Esophagus squamous epithelium (tissue), 5 donors: Measurements from ENCODE around the gene PARP6. TPM values are rescaled to one million over a fixed set of nuclear protein-coding genes. Genes with fewer than 3 reads are reported as not detected.

Experiments
- DNase-seq: peaks from one replicate; lab custom pipeline; 2025; lab: John Stamatoyannopoulos, UW
- H3K27ac ChIP-seq, 4 donors: fragments of 200-600 bp; sonication (generic); one replicate each; pipeline ENCODE4 v1.5.1; 2016 to 2019; ENCODE audit warnings: mild to moderate bottlenecking in 1 of 4
- H3K27me3 ChIP-seq, 4 donors: fragments of 200-600 bp; sonication (generic); 1 replicate in 3 of 4; 2 replicates in 1 of 4; pipeline versions ENCODE4 v1.5.1 to v1.6.0; 2017 to 2021; ENCODE audit warnings: antibody characterized with exemption in 1 of 4
- H3K36me3 ChIP-seq, 3 donors: fragments of 200-600 bp; sonication (generic); one replicate each; pipeline ENCODE4 v1.5.1; 2016 to 2019
- H3K4me1 ChIP-seq, 3 donors: fragments of 200-600 bp; sonication (generic); one replicate each; pipeline ENCODE4 v1.5.1; 2017 to 2019
- H3K4me3 ChIP-seq, 4 donors: fragments of 200-600 bp; sonication (generic); 1 replicate in 3 of 4; 2 replicates in 1 of 4; pipeline ENCODE4 v1.5.1; 2016 to 2019; ENCODE audit warnings: mild to moderate bottlenecking in 2 of 4, moderate library complexity in 1 of 4
- H3K9me3 ChIP-seq, 3 donors: fragments of 200-600 bp; sonication (generic); one replicate each; pipeline ENCODE4 v1.5.1; 2016 to 2019
- CTCF ChIP-seq, 6 experiments: fragments of 450-650 bp in 4 of 6; fragments of 200-600 bp in 2 of 6; sonication (generic) in 2 of 6; IDR thresholded peaks; one replicate each; pipeline ENCODE4 v1.5.1; 2016 to 2019; ENCODE audit warnings: antibody characterized with exemption in 6 of 6, mild to moderate bottlenecking in 4 of 6, moderate library complexity in 4 of 6
- POLR2A ChIP-seq, 4 donors: fragments of 450-650 bp; IDR thresholded peaks; one replicate each; pipeline ENCODE4 v1.6.1; 2017; ENCODE audit warnings: antibody characterized with exemption in 4 of 4, mild to moderate bottlenecking in 4 of 4, moderate library complexity in 3 of 4
- WGBS, 2 donors: methylation state at CpG; one replicate each; pipeline ENCODE4 v1.1.5; 2018; 5-methylcytosine and 5-hydroxymethylcytosine counted together
- intact Hi-C: fragments of 100-400 bp; cut with DNase I; formaldehyde crosslinking; loops from one replicate; pipeline ENCODE4 v1.15.0; 2022
- total RNA-seq, 4 donors: library from RNA; depleted of rRNA; stranded (reverse); fragments of >200 nt; gene quantifications; one replicate each; pipeline ENCODE4 v1.1.0, GENCODE V29; 2016
- donor health status: DM: yes; HTN: yes; CAD: no.

Gene PARP6
- total RNA-seq, 4 donors from 2014 or later: 12.2 to 62.2 (median 31.6) TPM

- Histone ChIP-seq H3K9me3 (no peaks in the 10 kb centered on the region), H3K4me1 (peaks cover 4 to 40% (median 21%) of the 10 kb centered on the region in 3 donors), H3K4me3 (no peak overlapping the region), H3K27ac (no peak overlapping the region), H3K36me3 (peaks cover 5 to 7% (median 5%) of the 10 kb centered on the region in 3 donors), H3K27me3 (peaks cover 0 to 13% (median 0%) of the 10 kb centered on the region in 4 donors)
- no peak for DNase-seq
- TF ChIP-seq CTCF (IDR thresholded peaks at IDR 0.05) (no peak), POLR2A (IDR thresholded peaks at IDR 0.05) (no peak)
- intact Hi-C loops: no loop called here
- WGBS, 2 donors: 81 to 95% methylated on average over 8 of the region's 8 CpGs
Measured at GRCh38 chr15:72193836-72194396, 78.4 kb downstream of the PARP6 start.

DNA sequence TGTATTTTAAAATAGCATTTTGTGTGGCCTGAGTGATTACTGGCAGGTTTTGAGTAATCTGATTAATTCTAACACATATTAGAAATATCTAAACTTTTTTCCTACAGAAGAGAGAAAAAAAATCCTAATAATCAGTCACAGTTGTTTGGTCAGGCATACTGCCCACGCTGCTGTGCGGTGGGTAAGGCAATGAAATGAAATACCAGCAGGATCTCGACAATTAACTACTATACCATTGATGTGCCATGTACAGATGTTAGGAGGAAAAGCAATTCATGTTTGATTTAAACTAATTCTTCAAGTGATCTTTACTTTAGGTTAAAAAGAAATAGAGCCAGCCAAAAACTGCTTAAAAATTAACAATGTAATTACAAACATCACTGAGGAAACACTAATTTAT, 79.9 kb downstream of the PARP6 start:
- Histone ChIP-seq H3K36me3 (no peaks in the 10 kb centered on the region), H3K4me1 (peaks cover 4 to 36% (median 18%) of the 10 kb centered on the region in 3 donors), H3K27ac (no peak overlapping the region), H3K9me3 (no peaks in the 10 kb centered on the region), H3K4me3 (no peak overlapping the region), H3K27me3 (peaks cover 0 to 12% (median 0%) of the 10 kb centered on the region in 4 donors)
- TF ChIP-seq POLR2A (IDR thresholded peaks at IDR 0.05) (no peak), CTCF (IDR thresholded peaks at IDR 0.05) (no peak)
- intact Hi-C loops: no loop called here
- WGBS, 2 donors: 60 to 70% methylated on average over 3 of the region's 3 CpGs
- no peak for DNase-seq

Other genes with a start within 250 kb of the PARP6 start
- gene MYO9A, start 154.4 kb downstream of the PARP6 start, total RNA-seq: 10 to 100 TPM; 18.2 to 62.0 (median 35.0) TPM
- gene SENP8, start 154.2 kb downstream of the PARP6 start, total RNA-seq: 1 to 10 TPM; 1.5 to 2.8 (median 1.8) TPM
- 1 to 10 TPM; 1.2 to 8.0 (median 3.7) TPM for gene GRAMD2A, start 74.8 kb downstream of the PARP6 start, total RNA-seq
- 1,000 to 10,000 TPM in 2 of 4 donors, 100 to 1,000 TPM in 2; 504 to 1,134 (median 964) TPM for gene PKM, start 41.4 kb downstream of the PARP6 start, total RNA-seq
- under 1 TPM in 3 of 4 donors, not detected in 1; 0.31 to 0.82 (median 0.76) TPM for gene CELF6, start 47.6 kb upstream of the PARP6 start, total RNA-seq
- gene HEXA, start 103.5 kb upstream of the PARP6 start, total RNA-seq: 10 to 100 TPM; 12.8 to 51.1 (median 28.4) TPM
- not detected for gene TMEM202, start 125.8 kb upstream of the PARP6 start, total RNA-seq
- gene ARIH1, start 201.8 kb upstream of the PARP6 start, total RNA-seq: 10 to 100 TPM; 26.2 to 40.1 (median 36.6) TPM